ENCODE results near the gene KCNK2.

Gene KCNK2

GRCh38 chr1:215056584-215056983 is 26.0 kb upstream of the KCNK2 start:
- Histone ChIP-seq H4K20me1 (ENCODE audit: insufficient read depth, low read length) (no peaks in the 10 kb centered on the region), H3K36me3 (ENCODE audit: insufficient read depth, low read length) (no peaks in the 10 kb centered on the region), H3K4me2 (ENCODE audit: insufficient read depth, low read length) (no peak overlapping the region), H3K27ac (ENCODE audit: low read length) (no peak overlapping the region), H3K9me3 (ENCODE audit: insufficient read depth, low read length, severe bottlenecking) (no peaks in the 10 kb centered on the region), H3K79me2 (ENCODE audit: insufficient read depth, low read length) (no peaks in the 10 kb centered on the region), H3K4me1 (ENCODE audit: insufficient read depth, low read length) (no peaks in the 10 kb centered on the region), H2AFZ (ENCODE audit: low read depth, low read length) (no peak overlapping the region), H3K27me3 (ENCODE audit: insufficient read depth, low read length, poor library complexity) (no peaks in the 10 kb centered on the region), H3K9ac (ENCODE audit: low read depth, low read length) (no peak overlapping the region), H3K4me3 (ENCODE audit: low read depth in 1 of 2, low read length in 2 of 2) (no peak overlapping the region)
- TF ChIP-seq EZH2 (IDR thresholded peaks at IDR 0.05; ENCODE audit: borderline replicate concordance, low read depth, low read length, severe bottlenecking) (no peak), CTCF (IDR thresholded peaks at IDR 0.05; ENCODE audit: borderline replicate concordance, extremely low read depth, low read length, poor library complexity, severe bottlenecking) (no peak)
- no peak for ATAC-seq (ENCODE audit: insufficient read depth, low read depth)
- DNase-seq: no peak

GRCh38 chr1:215059947-215060346 is 22.6 kb upstream of the KCNK2 start:
- H4K20me1 ChIP-seq (ENCODE audit: insufficient read depth, low read length): no peaks in the 10 kb centered on the region
- H3K4me3 ChIP-seq (ENCODE audit: low read depth in 1 of 2, low read length in 2 of 2): no peak overlapping the region
- no peak overlapping the region for H2AFZ ChIP-seq (ENCODE audit: low read depth, low read length)
- DNase-seq (no peak), ATAC-seq (ENCODE audit: insufficient read depth, low read depth) (no peak)
- H3K79me2 ChIP-seq (ENCODE audit: insufficient read depth, low read length): no peaks in the 10 kb centered on the region
- no peaks in the 10 kb centered on the region for H3K4me1 ChIP-seq (ENCODE audit: insufficient read depth, low read length)
- H3K36me3 ChIP-seq (ENCODE audit: insufficient read depth, low read length): no peaks in the 10 kb centered on the region
- TF ChIP-seq EZH2 (IDR thresholded peaks at IDR 0.05; ENCODE audit: borderline replicate concordance, low read depth, low read length, severe bottlenecking) (no peak), CTCF (IDR thresholded peaks at IDR 0.05; ENCODE audit: borderline replicate concordance, extremely low read depth, low read length, poor library complexity, severe bottlenecking) (no peak)
- no peak overlapping the region for H3K4me2 ChIP-seq (ENCODE audit: insufficient read depth, low read length)
- no peaks in the 10 kb centered on the region for H3K9me3 ChIP-seq (ENCODE audit: insufficient read depth, low read length, severe bottlenecking)
- no peak overlapping the region for H3K27ac ChIP-seq (ENCODE audit: low read length)
- no peak overlapping the region for H3K9ac ChIP-seq (ENCODE audit: low read depth, low read length)
- no peaks in the 10 kb centered on the region for H3K27me3 ChIP-seq (ENCODE audit: insufficient read depth, low read length, poor library complexity)

DNA sequence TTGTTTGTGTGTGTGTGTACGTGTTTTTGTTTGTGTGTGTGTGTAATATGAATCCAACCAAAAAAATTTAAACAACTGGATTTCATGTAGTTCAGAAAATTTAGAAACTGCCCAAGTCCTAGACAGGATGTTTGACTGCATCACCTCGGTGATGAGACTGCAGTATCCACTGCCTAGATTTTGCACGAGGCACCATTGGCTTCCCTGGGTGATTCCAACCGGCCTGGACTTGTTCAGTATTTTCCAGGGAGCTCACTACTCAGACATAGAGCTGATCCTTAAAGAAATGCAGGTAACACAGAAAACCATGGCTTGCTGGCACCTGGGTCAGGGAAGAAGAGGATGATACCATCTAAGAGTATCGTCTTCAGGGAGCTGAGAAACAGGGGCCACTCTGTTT is 18.2 kb upstream of the KCNK2 start:
- no peaks in the 10 kb centered on the region for H3K27me3 ChIP-seq (ENCODE audit: insufficient read depth, low read length, poor library complexity)
- no peak overlapping the region for H3K9ac ChIP-seq (ENCODE audit: low read depth, low read length)
- ATAC-seq (ENCODE audit: insufficient read depth, low read depth) (no peak), DNase-seq (no peak)
- no peak overlapping the region for H3K4me3 ChIP-seq (ENCODE audit: low read depth in 1 of 2, low read length in 2 of 2)
- no peaks in the 10 kb centered on the region for H3K4me1 ChIP-seq (ENCODE audit: insufficient read depth, low read length)
- H3K4me2 ChIP-seq (ENCODE audit: insufficient read depth, low read length): no peak overlapping the region
- no peaks in the 10 kb centered on the region for H3K79me2 ChIP-seq (ENCODE audit: insufficient read depth, low read length)
- no peak overlapping the region for H3K27ac ChIP-seq (ENCODE audit: low read length)
- no peaks in the 10 kb centered on the region for H4K20me1 ChIP-seq (ENCODE audit: insufficient read depth, low read length)
- H3K36me3 ChIP-seq (ENCODE audit: insufficient read depth, low read length): no peaks in the 10 kb centered on the region
- no peaks in the 10 kb centered on the region for H3K9me3 ChIP-seq (ENCODE audit: insufficient read depth, low read length, severe bottlenecking)
- H2AFZ ChIP-seq (ENCODE audit: low read depth, low read length): no peak overlapping the region
- TF ChIP-seq CTCF (IDR thresholded peaks at IDR 0.05; ENCODE audit: borderline replicate concordance, extremely low read depth, low read length, poor library complexity, severe bottlenecking): no peak
- TF ChIP-seq EZH2 (IDR thresholded peaks at IDR 0.05; ENCODE audit: borderline replicate concordance, low read depth, low read length, severe bottlenecking): no peak

DNA sequence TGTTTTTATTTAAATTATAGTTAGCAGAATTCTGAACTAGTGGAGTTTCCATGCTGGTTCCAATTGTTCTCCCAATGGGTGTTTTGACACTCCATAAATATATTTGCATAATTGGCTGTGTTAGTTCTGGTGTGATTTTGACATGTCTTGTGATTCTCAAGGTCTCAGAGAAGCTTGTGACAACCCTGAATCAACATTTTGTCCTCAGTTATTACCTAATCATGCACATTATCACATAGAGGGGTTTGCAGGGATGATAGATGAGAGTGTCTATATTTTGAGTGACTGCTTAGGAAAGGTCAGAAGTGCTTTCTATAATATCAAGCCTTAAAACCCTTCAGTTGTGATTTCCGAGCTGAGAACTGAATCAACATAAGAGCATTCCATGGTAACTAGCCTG is 11.5 kb upstream of the KCNK2 start:
- Histone ChIP-seq H3K9me3 (ENCODE audit: insufficient read depth, low read length, severe bottlenecking) (no peaks in the 10 kb centered on the region), H3K36me3 (ENCODE audit: insufficient read depth, low read length) (no peaks in the 10 kb centered on the region), H3K4me2 (ENCODE audit: insufficient read depth, low read length) (no peak overlapping the region), H3K9ac (ENCODE audit: low read depth, low read length) (no peak overlapping the region), H3K27me3 (ENCODE audit: insufficient read depth, low read length, poor library complexity) (no peaks in the 10 kb centered on the region), H3K4me3 (ENCODE audit: low read depth in 1 of 2, low read length in 2 of 2) (no peak overlapping the region), H3K27ac (ENCODE audit: low read length) (no peak overlapping the region), H4K20me1 (ENCODE audit: insufficient read depth, low read length) (no peaks in the 10 kb centered on the region), H3K4me1 (ENCODE audit: insufficient read depth, low read length) (no peaks in the 10 kb centered on the region), H3K79me2 (ENCODE audit: insufficient read depth, low read length) (no peaks in the 10 kb centered on the region), H2AFZ (ENCODE audit: low read depth, low read length) (no peak overlapping the region)
- DNase-seq (no peak), ATAC-seq (ENCODE audit: insufficient read depth, low read depth) (no peak)
- no peak for TF ChIP-seq CTCF (IDR thresholded peaks at IDR 0.05; ENCODE audit: borderline replicate concordance, extremely low read depth, low read length, poor library complexity, severe bottlenecking)
- TF ChIP-seq EZH2 (IDR thresholded peaks at IDR 0.05; ENCODE audit: borderline replicate concordance, low read depth, low read length, severe bottlenecking): no peak
